HG03103 (cell line): ENCODE measurements around the gene TREX2.
"Not testable (repeated sequence)": the region's sequence is repeated elsewhere in the genome, so short reads cannot be mapped to it uniquely, and the experiment has no call there.

ENCODE experiments used
- ATAC-seq: cut with Tn5 transposase; IDR thresholded peaks from one replicate; pipeline ENCODE4 v1.9.1; 2021; ENCODE audit warnings: low read depth; ENCODE audit not compliant: unreplicated experiment

TREX2 gene

DNA sequence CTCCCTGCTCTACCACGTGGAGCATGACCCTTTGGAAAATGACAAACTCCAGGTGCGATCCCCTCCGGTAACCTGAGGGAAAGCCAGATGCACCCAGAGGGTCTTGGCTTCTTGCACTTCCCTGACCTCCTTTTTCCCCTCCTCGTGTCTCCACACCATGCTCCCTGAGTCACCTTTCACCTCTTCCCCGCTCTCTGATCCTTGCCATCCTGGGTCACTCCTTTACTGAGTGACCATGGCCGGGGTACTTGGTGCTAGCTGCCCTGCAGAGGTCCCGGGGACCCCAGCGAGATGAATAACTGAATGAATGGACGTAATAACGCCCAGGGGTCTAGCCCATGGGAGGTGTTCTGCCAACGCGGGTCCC lies 35.0 kb downstream of the TREX2 start:
- ATAC-seq: no peak

DNA sequence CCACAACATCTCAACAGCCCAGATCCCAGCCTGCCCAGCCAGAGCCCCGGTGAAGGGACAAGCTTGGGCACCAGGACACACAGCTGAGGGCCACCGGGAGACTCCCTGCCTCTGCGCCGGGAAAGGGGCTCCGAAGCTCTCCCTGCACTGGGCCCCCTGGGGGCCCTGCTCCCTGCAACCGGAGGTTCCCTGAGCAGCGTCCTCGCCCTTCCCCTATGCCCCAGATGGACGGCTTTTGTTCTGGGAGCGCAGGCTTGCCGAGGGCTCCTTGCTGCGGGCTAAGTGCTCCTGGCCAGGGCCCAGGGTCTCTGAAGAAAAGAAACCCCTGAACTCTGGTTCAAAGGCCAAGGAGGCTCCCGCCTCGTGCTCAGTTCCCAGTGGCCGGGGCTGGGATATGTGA lies 35.5 kb downstream of the TREX2 start:
- no peak for ATAC-seq

DNA sequence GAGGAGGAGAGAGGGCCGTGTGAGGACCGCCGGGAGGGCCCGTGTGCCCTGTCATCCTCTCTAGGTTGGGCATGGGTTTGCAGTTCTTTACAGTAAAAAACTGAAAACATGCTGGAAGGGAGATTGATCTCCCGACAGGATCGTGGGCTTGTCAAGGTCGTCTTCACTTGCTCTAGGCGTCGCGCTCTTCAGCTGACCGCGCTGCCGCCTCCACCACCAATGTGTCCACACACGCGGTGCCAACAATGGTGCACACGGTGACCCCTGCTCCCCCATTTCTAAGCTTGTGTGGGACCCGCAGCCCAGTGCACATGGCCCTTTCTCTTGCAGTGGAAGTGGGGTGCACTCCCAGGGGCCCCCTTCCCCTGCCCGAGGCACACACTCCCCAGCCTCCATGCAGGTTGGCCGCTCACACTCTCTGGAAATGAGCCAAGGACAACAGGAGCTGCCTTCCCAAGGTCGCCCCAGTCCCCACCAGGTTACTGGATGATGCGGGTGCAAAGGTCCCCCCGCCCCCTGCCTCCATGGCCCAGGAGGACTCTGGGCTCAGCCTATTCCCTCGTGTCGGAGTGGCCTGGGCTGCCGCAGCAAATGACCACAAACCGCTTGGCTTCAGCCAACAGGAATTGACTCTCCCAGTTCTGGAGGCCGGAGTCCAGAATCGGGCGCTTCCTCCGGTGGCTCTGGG lies 36.3 kb downstream of the TREX2 start:
- ATAC-seq: no peak

DNA sequence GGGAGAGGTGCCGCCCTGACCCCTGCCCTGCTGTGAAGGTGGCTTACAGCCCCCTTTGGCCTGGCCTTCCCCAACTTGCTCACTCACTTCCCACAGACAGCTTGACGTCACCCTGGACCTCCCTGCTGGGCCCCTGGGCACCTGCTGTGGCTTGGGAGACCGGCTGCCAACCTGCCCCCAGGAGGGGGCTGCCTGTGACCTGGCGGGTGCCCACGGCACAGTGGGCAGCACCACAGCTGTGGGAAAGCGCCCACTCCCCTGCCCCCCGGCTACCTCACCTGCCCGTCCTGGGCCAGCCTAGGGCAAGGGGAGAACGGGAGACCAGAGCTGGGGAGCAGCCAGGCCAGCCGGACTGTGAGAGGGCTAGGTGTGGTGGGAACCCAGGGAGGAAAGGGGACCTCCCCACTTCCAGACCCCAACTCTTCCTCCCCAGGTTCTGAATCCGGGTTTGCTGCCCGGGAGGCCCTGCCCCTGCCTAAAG lies 36.9 kb downstream of the TREX2 start:
- ATAC-seq: no peak

DNA sequence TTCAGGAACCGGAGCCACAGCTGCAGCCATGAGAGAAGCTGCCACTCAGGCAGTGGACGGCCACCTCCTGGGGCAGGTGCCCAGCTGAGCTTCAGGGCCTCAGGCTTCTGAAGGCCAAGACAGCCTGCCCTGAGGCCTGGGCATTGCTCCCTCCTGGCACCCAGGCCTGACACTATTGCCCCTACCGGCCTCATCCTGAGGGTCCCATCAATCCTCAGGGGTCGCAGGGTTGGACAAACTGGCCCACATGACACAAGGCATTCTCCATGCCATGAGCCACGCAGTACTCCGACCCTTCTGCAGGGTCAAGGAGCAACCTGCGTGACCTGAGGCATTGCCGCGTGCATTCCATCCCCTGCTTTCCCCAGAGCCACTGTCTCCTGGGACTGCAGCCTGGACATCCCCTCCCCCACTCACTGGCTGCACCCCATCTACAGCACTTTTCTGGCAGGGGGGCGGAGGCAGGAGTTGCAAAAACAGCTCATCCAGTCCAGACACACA lies 37.6 kb downstream of the TREX2 start:
- ATAC-seq: no peak

DNA sequence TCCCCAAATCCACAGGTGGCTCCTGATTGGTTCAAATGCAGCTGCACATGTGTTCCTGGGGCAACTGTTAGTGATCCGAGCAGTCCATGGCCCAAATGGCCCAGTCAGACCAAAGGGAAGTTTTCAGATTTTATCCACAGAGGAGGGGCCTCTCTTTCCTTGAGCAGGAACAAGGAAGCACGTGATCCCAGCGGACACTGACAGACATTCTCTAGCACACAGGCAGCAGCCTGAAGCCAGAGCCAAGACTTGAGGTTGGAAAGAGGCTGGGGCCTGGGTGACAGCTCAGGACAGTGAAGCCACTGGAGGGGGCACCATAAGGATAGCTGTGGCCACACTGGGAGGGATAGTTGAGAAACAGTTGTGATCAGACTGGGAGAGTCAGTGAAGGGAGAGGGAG lies 38.1 kb downstream of the TREX2 start:
- ATAC-seq: no peak

DNA sequence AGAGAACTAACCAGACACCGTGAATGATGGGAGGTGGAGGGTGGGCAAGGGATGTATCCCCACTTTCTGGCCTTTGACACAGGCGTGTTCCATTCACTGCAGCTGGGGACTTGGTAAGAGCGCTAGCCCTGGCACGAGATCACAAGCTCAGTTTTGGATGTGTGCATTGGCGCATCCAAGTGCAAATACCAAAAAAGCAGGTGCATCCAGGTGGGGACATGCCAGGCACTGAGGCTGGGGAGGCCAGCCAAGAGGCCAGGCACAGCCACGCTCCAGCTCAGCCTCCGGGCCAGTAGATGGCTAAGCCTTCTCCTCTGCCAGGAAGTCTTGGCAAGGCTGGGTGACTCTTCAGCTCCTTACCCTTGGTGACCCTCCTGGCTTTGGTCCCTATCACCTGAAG lies 39.0 kb downstream of the TREX2 start:
- no peak for ATAC-seq

DNA sequence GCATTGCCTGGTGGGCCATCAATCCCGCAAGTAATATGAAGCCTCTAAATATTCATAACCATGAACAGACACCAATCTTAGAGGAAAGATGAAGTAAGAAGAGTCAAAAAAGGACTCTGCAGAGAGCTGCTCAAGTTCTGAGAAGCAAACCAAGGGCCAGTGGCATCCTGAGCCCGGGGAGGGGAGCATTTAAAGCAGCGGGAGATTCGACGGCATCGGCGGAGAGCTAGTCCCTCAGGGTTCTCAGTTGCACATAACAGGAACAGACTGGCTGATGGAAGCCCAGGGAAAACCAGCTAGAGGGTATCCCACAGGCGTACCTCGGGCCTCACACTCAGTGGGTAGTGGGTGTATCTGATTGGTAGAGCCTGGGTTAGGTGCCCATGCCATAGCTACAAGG lies 39.8 kb downstream of the TREX2 start:
- no peak for ATAC-seq

DNA sequence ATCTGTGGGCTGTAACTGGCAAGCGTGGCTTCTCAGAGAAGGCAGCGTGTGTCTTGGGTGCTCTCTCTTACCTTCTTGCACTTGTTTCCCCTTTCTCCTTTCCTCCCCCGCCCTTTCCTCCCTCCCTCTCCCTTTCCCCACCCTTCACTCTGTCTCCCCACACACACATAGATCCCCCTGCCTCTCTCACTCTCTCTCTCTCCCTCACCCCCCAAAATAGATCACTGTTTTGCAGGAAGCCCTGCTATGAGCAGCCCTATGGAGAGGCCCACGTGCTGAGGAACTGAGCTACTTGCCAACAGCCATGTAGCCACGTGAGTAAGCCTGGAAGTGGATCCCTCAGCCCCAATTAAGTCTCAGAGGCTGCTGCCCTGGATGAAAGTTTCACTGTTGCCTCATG lies 40.4 kb downstream of the TREX2 start:
- ATAC-seq: no peak

DNA sequence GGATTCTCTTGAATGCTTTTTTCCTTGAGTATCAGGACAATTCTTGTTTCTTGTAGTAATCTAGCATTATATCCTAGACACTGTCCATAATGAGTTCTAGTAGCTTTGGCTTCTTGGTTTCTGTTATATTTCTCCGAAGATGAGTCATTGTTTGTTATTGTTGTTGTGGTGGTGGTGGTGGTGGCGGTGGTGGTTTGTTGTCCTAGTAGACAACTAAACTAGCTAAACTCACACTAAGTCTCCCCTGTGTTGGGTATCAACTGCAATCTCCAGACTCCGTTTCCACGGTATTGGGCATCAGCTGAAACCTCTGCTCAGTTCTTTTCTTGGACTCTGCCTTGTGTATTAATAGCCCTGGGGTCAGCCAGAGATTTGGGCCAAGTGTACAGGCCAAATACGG lies 41.5 kb downstream of the TREX2 start:
- ATAC-seq: not testable (repeated sequence)

DNA sequence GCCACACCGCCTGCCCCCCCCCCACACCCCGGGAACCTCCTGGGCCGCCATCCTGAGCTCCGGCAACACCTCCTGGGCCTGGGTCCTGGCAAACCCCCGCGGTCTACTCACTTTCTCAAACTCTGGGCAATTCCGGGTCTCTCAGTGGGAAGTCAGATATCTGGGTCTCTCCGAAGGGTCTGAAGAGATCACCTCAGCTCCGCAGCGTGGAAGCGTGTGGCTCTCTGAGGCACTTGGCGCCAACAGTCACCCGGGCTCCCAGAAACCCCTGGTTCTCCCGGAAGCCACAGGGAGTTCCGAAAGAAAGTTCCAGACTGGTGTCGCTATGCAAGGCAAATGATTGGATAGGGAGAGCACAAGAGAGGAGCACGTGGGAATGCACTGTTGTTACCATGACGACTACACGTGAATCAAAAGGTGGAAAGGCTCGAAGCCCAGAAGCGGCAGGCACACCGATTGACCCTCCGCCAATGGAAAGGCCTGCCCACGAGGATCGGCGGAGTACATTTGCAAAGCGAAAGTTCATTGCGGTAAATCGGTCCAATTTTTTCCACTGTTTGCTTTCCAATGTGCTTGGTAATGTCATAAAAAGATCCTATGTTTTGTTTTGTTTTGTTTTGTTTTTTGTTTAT lies 44.6 kb downstream of the TREX2 start, which contains the start of gene PNMA6E:
PNMA6E (minus strand) TSS at position 218 of the 632 bp plus-strand sequence. CDS start 2,501 bp downstream, outside the sequence.
- ATAC-seq: no peak

DNA sequence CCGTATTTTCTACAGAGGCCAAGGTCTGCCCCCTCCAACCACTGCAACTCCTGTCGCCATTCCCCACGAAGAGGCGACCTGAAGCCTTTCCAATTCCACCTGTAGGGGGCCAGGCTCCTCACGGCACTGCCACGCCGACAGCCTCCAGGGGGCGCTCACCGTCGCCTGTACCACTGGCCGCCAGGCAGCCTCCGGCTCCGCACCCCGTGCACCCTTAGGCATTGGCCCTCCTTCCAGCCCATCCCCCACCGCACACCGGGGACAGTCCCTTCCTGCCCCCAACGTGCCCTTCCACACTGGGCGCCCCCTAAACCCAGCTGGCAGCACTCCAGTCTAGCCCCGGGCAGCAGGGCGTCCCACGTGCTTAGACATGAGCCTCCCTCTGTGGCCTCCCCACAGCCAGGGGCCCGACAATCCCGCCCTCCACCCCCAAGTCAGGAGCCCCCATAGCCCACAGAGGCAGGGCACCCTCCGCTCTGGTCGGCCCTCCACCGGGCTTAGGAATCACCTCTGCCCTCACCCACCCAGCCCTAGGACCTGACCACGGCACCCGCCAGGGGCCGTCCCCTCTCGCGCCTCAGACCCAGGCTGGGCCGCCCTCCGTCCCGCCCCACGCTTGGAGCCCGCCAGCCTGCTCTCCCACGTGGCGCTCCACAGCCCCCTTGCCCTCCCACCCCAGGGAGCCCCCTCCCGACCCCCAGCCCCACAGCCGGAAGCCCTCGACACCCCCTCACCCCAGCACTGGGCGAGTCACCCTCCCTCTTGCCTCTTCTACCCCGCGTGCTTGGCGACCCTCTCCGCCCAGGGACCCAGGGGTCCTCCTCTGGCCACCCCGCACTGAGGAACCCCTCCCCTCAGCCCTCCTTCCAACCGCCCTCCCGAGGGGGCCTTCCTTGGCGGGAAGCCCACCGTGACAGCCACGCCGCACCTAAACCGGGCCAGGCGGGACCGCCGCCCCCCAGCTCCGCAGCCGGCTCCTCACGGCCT lies 45.4 kb downstream of the TREX2 start:
- ATAC-seq: peak; percentile 58

DNA sequence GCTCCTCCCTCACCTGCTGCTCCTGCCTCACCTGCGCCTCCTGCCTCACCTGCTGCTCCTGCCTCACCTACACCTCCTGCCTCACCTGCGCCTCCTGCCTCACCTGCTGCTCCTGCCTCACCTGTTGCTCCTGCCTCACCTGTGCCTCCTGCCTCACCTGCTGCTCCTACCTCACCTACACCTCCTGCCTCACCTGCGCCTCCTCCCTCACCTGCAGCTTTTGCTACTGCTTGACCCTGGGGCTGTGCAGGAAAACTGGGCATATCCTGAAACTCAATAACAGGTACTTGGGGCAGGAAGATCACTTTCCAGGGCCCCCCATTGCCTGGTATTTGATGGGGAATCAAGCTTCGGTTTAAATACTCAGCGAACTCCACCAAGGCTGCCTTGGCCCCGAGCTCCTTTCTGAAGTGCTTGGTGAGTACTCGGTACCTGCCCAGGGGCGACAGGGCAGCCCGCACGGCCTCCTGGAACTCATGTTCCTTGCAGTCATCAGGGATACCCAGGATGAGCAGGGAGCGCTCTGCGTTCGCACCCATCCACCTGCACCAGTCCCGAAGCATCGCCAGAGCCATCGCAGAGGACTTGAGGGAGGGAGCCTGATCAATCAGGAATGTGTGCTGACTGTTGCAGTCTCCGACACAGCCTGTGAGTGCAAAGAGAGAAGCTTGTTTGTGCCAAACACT lies 47.4 kb downstream of the TREX2 start:
- no peak for ATAC-seq

DNA sequence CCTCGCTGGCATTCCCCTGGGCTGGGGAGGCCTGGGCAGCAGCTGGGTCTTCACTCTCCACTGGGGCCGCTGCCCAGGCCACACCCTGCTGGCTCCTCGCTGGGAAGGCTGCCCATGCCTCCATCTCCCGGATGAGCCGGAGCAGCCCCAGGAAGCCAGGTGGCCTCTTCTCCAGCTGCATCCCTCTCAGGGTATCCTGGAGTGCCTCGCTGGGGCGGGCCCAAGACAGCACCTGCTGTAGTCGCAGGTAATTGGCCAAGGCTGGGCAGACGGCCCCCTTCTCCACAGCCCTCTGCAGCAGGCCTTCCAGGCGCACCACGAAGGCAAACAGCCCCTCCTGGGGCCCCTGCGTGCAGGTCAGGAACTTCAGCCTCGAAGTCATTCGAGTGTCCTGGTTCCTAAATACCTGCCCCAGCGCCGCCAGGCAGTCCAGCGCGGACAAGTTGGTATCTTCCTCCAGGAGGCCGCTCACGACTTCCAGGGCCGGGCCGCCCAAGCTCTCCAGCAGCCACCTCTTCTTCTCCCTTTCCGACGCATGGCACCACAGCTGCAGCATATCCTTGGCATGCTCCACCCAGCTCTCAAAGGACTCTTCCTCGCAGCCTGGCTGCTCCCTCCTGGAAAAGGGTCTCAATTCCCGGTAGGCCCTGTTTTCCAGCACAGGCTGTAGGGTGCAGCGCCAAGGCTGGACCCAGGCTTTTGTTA lies 48.4 kb downstream of the TREX2 start:
- ATAC-seq: no peak

DNA sequence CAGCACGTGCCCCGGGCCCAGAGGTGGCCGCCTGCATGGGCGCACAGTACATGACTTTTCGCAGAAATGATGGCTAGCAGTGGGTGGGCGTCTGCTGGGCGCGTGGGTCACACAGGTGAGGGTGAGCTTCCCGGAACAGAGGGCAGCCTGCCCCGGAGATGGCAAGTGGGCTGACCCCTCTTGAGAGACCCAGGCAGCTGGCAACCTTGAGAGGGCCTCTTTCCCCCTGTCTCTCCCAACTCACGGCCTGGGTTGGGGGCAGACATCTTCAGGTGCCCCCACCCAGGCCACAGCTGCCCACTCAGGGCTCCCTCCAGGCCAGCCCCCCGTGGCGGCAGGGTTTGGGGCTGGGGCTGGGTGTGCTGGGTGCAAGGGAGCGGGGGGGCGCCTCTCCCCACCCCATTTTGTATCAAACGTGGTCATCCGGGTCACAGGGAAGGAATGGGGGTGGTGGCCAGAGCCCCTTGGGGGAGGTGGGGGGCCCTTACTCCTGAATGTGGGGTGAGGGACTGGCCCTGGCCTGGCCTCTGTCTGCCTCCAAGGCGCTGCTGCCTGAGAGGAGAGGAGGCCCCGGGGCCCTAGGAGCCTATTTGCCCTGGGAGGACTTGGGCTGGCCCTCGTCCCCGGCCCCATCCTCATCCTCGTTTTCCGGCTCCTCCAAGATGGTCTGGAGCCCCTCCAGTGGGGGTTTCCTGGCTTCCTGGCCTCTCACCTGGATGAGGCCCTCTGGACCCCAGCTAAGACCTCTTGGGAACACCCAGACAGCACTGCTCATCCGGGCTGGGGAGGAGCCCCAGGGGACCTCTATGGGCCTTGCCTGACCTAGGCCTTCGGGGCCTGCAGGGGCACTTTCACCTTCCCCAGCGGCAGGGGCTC lies 49.3 kb downstream of the TREX2 start:
- no peak for ATAC-seq

DNA sequence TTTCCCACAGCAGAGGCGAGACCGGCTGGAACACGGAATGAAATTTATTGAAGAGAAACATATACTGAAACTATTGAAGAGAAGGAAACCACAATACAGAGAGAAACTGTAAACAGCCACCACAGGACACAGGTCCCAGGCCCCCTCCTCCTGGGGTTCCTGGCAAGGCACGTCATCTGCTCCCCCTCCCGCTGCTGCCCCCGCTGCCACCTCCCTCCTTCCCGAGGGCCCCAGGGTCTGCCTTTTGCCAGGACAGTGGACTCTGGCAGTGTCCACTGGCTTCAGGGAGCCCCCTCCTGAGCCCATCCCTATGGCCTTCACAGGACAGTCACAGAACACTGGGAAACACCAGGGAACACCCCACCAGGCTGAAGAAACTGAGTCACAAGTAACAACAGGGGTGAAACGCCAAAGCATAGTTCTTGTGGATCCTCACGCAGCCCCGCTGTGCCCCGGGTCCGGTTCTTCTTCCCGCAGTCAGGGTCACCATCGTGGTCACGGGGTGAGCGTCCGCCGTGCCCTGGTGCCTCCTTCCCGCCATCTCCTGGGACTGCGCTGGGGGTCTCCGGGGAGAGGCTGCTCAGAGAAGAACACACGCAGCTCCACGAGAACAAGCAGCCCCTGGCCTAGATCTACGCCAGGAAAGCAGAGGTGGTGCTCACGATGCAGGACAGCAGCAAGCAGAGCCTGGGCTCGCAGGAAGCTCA lies 50.1 kb downstream of the TREX2 start:
- ATAC-seq: no peak

DNA sequence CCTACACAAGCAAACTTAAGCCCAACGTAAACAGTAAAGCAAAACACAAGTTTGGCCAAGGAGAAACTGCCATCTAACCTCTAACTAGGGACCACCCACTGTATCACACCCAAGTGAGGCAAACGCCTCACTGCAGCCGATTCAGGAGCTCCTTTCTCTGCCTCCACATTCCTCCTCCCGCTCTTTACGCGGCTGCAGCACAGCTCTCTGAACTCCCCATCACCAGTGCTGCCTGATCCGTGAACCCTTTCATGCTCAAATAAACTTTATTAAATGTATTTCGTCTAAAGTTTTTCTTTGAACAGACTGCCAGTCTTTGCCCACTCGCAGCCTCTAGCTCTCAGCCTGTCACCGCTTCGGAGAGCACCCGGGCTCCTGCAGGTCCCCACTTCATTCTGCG lies 51.2 kb downstream of the TREX2 start:
- no peak for ATAC-seq
